ENCODE results near the gene RNF223.

GRCh38 chr1:1082239-1082775 is 8.2 kb upstream of the RNF223 start:
- no peak for TF ChIP-seq CTCF (IDR thresholded peaks at IDR 0.05; ENCODE audit: low read depth, low read length)
- no peak for TF ChIP-seq EZH2phosphoT487 (IDR thresholded peaks at IDR 0.05; ENCODE audit: low read depth)

Measured in OCI-LY3 (cell line).